GM12891 (cell line): Measurements from ENCODE around the gene MIOX.

Source experiments
- DNase-seq: peaks from one replicate; pipeline ENCODE4 v3.0.0; 2011; ENCODE audit warnings: low spot score; ENCODE audit not compliant: insufficient read length
- FAIRE-seq: peaks from 2 replicates; lab custom pipeline; 2011; peaks lifted over from hg19 to GRCh38; lab: Jason Lieb, UNC
- PAX5 ChIP-seq: IDR thresholded peaks from 2 replicates; pipeline ENCODE4 v1.6.1; 2011; ENCODE audit warnings: low read length, moderate library complexity, mild to moderate bottlenecking; ENCODE audit not compliant: insufficient read depth, severe bottlenecking
- POLR2A ChIP-seq: IDR thresholded peaks from 2 replicates; pipeline ENCODE4 v1.6.1; 2011; ENCODE audit warnings: low read depth, low read length, control low read depth
- POLR2AphosphoS5 ChIP-seq: IDR thresholded peaks from 2 replicates; pipeline ENCODE4 v1.6.1; 2011; ENCODE audit warnings: low read depth, low read length, control low read depth
- POU2F2 ChIP-seq: IDR thresholded peaks from 2 replicates; pipeline ENCODE4 v1.6.1; 2011; ENCODE audit warnings: low read depth, mild to moderate bottlenecking, control low read depth, low read length, moderate library complexity
- SPI1 ChIP-seq: IDR thresholded peaks from 2 replicates; pipeline ENCODE4 v1.6.1; 2011; ENCODE audit warnings: low read depth, low read length, control low read depth
- TAF1 ChIP-seq: IDR thresholded peaks from 2 replicates; pipeline ENCODE4 v1.6.1; 2011; ENCODE audit warnings: low read depth, low read length, control low read depth

Gene MIOX

GRCh38 chr22:50523806-50524675, 37.4 kb downstream of the MIOX start:
- TF ChIP-seq POU2F2 (0 out of 2 replicates have a peak, but pooled peaks have one; percentile 4), POLR2AphosphoS5 (no peak; the same call in 1 of the 2 replicates), PAX5 (no peak), POLR2A (peak; percentile 2; the same call in 1 of the 2 replicates)
- DNase-seq: no peak
- no peak for FAIRE-seq

- TF ChIP-seq SPI1: no peak
- peak; percentile 16; the same call in 1 of the 2 replicates for TF ChIP-seq POLR2AphosphoS5
- FAIRE-seq (peak; percentile 84), DNase-seq (no peak)
These were observed 38.0 kb downstream of the MIOX start for GRCh38 chr22:50524676-50525103.

GRCh38 chr22:50525104-50525857, 38.6 kb downstream of the MIOX start, which contains the start of gene SCO2:
Gene SCO2 (minus strand): TSS chr22:50525598. CDS start chr22:50524411, 1,187 bp downstream.
- DNase-seq (peak; percentile 99), FAIRE-seq (peak; percentile 100)
- TF ChIP-seq PAX5 (peak; percentile 65), POLR2A (peak; percentile 74), TAF1 (peak; percentile 53), POU2F2 (peak; percentile 47), POLR2AphosphoS5 (peak; percentile 81), SPI1 (0 out of 2 replicates have a peak, but pooled peaks have one; percentile 11)

GRCh38 chr22:50525858-50526107, 39.1 kb downstream of the MIOX start:
- DNase-seq (no peak), FAIRE-seq (no peak)
- TF ChIP-seq POLR2AphosphoS5 (no peak), TAF1 (no peak), SPI1 (no peak)

GRCh38 chr22:50526108-50526833, 39.6 kb downstream of the MIOX start:
- DNase-seq: peak; percentile 84
- TF ChIP-seq POU2F2: no peak
- TF ChIP-seq POLR2A: peak; percentile 63
- TF ChIP-seq SPI1: no peak
- peak; percentile 68; the same call in 1 of the 2 replicates for TF ChIP-seq POLR2AphosphoS5
- no peak for TF ChIP-seq PAX5
- TF ChIP-seq TAF1: no peak
- FAIRE-seq: no peak

GRCh38 chr22:50526834-50527801, 40.5 kb downstream of the MIOX start:
- FAIRE-seq (no peak), DNase-seq (peak; percentile 57)
- TF ChIP-seq PAX5: no peak
- peak; percentile 55 for TF ChIP-seq POU2F2
- TF ChIP-seq POLR2AphosphoS5: peak; percentile 6; the same call in 1 of the 2 replicates
- TF ChIP-seq SPI1: no peak
- TF ChIP-seq POLR2A: peak; percentile 66
- TF ChIP-seq TAF1: no peak; the same call in 1 of the 2 replicates

GRCh38 chr22:50527921-50528681, 41.4 kb downstream of the MIOX start:
- TF ChIP-seq TAF1 (no peak), PAX5 (no peak), POLR2A (no peak), POU2F2 (no peak), SPI1 (no peak)
- DNase-seq (no peak), FAIRE-seq (peak; percentile 75)
